Mammary epithelial cell (primary cell): ENCODE measurements around the gene ATP8A2.

Experiments used
- CTCF ChIP-seq, 2 donors: IDR thresholded peaks in 1 of 2; conservative IDR thresholded peaks in 1 of 2; 2 replicates each; pipeline ENCODE4 v1.5.1; 2011 to 2012; ENCODE audit warnings: inconsistent platforms in 2 of 2, low read length in 2 of 2, mild to moderate bottlenecking in 2 of 2, control low read depth in 1 of 2, low read depth in 1 of 2; ENCODE audit not compliant: insufficient read depth in 1 of 2; ENCODE audit errors: extremely low read depth in 1 of 2
- EZH2 ChIP-seq: IDR thresholded peaks from 2 replicates; pipeline ENCODE4 v1.6.1; 2012; ENCODE audit warnings: low read length, inconsistent platforms, borderline replicate concordance

GRCh38 chr13:25963674-25964073 lies 591.9 kb downstream of the ATP8A2 start:
- TF ChIP-seq CTCF (conservative IDR thresholded peaks at IDR 0.05 in 1 of 2, IDR thresholded peaks at IDR 0.05 in 1 of 2; ENCODE audit: extremely low read depth in 1 of 2, insufficient read depth in 1 of 2, low read depth in 1 of 2, low read length in 2 of 2) = no peak
- no peak for TF ChIP-seq EZH2
